Brain microvascular endothelial cell (primary cell): Measurements from ENCODE around the gene USH1G.

Source experiments
- DNase-seq: peaks from one replicate; pipeline ENCODE4 v3.0.0-alpha.2; 2020
- H3K27ac ChIP-seq: fragments of 250-450 bp; sonication (Bioruptor Pico); 2 replicates; pipeline ENCODE4 v1.5.1; 2020; ENCODE audit warnings: mild to moderate bottlenecking, moderate library complexity
- H3K27me3 ChIP-seq: fragments of 250-450 bp; sonication (Bioruptor Pico); replicated peaks from 2 replicates; pipeline ENCODE4 v1.5.1; 2020; ENCODE audit warnings: mild to moderate bottlenecking
- H3K36me3 ChIP-seq: fragments of 250-450 bp; sonication (Bioruptor Pico); replicated peaks from 2 replicates; pipeline ENCODE4 v1.5.1; 2020; ENCODE audit warnings: mild to moderate bottlenecking
- H3K4me3 ChIP-seq: 2 replicates; pipeline ENCODE4 v1.5.1; 2011; ENCODE audit warnings: low read depth, mild to moderate bottlenecking, control low read depth, low read length, moderate library complexity
- CTCF ChIP-seq: IDR thresholded peaks from 2 replicates; pipeline ENCODE4 v1.5.1; 2011; ENCODE audit warnings: low read depth, mild to moderate bottlenecking, moderate library complexity, low read length, control low read depth, inconsistent platforms; ENCODE audit errors: missing control alignments
- in situ Hi-C: cut with HindIII; loops from 2 replicates; pipeline ENCODE4 v1.10.0; 2017; ENCODE audit warnings: low sequenced_read_pairs, low pct_ligation_motif_present

USH1G gene

GRCh38 chr17:74904687-74905409, 18.2 kb downstream of the USH1G start:
- Histone ChIP-seq H3K27me3 (no peaks in the 10 kb centered on the region), H3K27ac (no peak overlapping the region), H3K4me3 (no peak overlapping the region), H3K36me3 (no peaks in the 10 kb centered on the region)
- DNase-seq = no peak
- no peak for TF ChIP-seq CTCF
- in situ Hi-C loops = no loop called here

- in situ Hi-C loops = no loop called here
- H3K27ac ChIP-seq = no peak overlapping the region
- no peak for TF ChIP-seq CTCF
- DNase-seq = no peak
- no peaks in the 10 kb centered on the region for H3K27me3 ChIP-seq
- H3K4me3 ChIP-seq = no peak overlapping the region
- no peaks in the 10 kb centered on the region for H3K36me3 ChIP-seq
These were observed 19.4 kb downstream of the USH1G start for GRCh38 chr17:74903671-74904070.

DNA sequence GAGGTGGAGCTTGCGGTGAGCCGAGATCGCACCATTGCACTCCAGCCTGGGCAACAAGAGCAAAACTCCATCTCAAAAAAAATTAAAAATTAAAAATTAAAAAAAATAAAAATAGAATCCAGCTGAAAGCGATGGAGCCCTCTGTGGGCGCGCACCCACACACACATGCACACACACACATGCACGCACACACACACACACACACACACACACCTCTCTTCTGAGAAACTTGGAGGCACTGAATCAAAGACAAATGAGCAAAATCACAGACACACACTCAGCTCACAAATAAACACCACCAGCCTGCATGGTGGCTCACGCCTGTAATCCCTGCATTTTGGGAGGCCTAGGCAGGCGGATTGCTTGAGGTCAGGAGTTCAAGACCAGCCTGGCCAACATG, 20.0 kb downstream of the USH1G start:
- H3K27me3 ChIP-seq = no peaks in the 10 kb centered on the region
- no peaks in the 10 kb centered on the region for H3K36me3 ChIP-seq
- no peak overlapping the region for H3K27ac ChIP-seq
- no peak for DNase-seq
- no peak overlapping the region for H3K4me3 ChIP-seq
- in situ Hi-C loops = no loop called here
- no peak for TF ChIP-seq CTCF

DNA sequence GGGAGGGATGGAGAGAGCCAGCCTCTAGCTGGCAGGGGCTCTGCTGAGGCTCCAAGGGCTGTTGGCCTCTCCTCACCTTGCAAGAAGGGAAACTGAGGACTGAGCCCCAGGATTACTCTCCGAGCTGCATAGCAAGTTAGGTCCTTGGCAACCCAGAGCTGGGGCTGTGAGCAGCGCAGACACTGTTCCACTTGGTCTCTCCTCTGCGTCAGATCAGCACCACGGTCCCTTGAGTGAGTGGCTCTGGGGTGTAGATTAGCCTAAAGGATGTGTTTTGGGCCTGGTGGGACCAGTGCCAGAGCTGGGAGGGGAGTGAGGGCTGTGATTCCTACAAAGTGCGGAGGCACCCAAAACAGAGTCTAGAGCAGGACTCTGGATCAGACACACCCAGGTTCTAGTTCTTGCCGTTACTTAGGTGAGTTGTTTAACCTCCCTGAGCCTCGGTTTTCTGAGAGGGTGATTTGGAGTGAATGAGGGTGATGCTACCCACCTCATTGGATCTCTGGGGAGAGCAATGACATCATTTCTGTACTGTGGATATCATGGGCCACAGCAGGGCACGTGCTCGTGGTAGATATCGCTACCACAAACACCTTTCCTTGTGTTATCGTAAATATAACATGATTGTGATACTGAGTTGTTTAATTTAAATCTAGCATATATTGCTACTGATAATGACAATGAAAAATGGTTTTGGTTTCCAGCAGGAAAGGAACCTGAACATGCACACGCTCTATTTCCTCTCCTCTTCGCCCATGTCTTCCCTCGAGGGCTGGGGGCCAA, 21.5 kb downstream of the USH1G start:
- H3K27ac ChIP-seq = no peak overlapping the region
- TF ChIP-seq CTCF = no peak
- no peak overlapping the region for H3K4me3 ChIP-seq
- DNase-seq = no peak
- no peaks in the 10 kb centered on the region for H3K36me3 ChIP-seq
- in situ Hi-C loops = no loop called here
- H3K27me3 ChIP-seq = peaks cover 1% of the 10 kb centered on the region

DNA sequence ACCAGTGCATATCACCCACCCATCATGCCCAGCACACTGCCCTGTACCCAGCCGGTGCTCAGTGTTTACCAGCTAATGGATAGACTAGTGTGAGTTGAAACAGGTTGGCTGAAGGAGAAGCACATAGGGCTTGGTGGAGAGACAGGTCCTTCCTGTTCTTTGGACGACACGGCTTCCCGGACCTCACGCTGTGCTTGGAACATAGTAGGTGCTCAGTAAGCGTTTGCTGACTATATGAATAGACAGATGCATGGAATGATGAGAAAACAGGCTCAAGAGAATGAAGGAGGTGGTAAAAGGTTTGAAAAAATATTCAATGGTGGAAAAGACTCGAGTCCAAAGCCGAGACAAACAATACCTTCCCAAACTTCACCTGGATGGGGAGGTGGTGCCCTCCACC, 22.8 kb downstream of the USH1G start:
- TF ChIP-seq CTCF = no peak
- peaks cover 7% of the 10 kb centered on the region for H3K27me3 ChIP-seq
- DNase-seq = no peak
- H3K27ac ChIP-seq = no peak overlapping the region
- in situ Hi-C loops = no loop called here
- no peak overlapping the region for H3K4me3 ChIP-seq
- H3K36me3 ChIP-seq = no peaks in the 10 kb centered on the region
